Measurements from ENCODE around the gene VSTM2B. TPM values are rescaled to one million over a fixed set of nuclear protein-coding genes. Genes with fewer than 3 reads are reported as not detected.

Gene VSTM2B
- total RNA-seq, 1 donor from 2014 or later, result 0.18 TPM

DNA sequence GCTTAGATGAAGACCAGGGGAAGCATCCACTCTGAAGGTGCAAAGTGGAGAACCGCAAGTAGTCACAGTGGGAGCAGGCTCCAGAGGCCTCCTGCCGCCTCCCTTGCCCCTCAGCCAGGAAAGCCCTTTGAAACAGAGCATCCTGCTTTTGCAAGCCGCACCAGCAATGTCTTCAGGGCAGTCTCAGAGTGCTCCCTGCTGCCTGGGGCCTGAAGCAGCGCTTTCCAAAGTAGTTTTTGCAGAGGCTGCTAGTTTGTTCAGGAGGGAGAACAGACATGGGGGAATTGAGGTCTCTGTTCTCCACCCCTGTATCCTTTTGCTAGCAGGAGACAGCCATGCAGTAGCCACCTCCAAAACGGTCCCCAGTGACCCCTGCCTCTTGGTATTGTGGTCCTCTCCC is 64.5 kb downstream of the VSTM2B start:
- Mint-ChIP-seq H3K4me3 (ENCODE audit: unreplicated experiment) (no peak overlapping the region), H3K36me3 (ENCODE audit: low read depth, unreplicated experiment) (no peaks in the 10 kb centered on the region), H3K27me3 (ENCODE audit: unreplicated experiment) (peaks cover 5% of the 10 kb centered on the region), H3K4me1 (ENCODE audit: unreplicated experiment) (no peaks in the 10 kb centered on the region), H3K27ac (ENCODE audit: unreplicated experiment) (no peak overlapping the region), H3K9me3 (ENCODE audit: unreplicated experiment) (no peaks in the 10 kb centered on the region)
- peak; percentile 22 for DNase-seq (ENCODE audit: low spot score)
- TF ChIP-seq CTCF (IDR thresholded peaks at IDR 0.05; ENCODE audit: unreplicated experiment), result no peak

- Mint-ChIP-seq H3K36me3 (ENCODE audit: low read depth, unreplicated experiment) (no peaks in the 10 kb centered on the region), H3K4me3 (ENCODE audit: unreplicated experiment) (no peak overlapping the region), H3K27ac (ENCODE audit: unreplicated experiment) (no peak overlapping the region), H3K4me1 (ENCODE audit: unreplicated experiment) (no peaks in the 10 kb centered on the region), H3K9me3 (ENCODE audit: unreplicated experiment) (no peaks in the 10 kb centered on the region), H3K27me3 (ENCODE audit: unreplicated experiment) (peaks cover 5% of the 10 kb centered on the region)
- DNase-seq (ENCODE audit: low spot score), result no peak
- no peak for TF ChIP-seq CTCF (IDR thresholded peaks at IDR 0.05; ENCODE audit: unreplicated experiment)
These were observed 65.9 kb downstream of the VSTM2B start for GRCh38 chr19:29591670-29592069.

DNA sequence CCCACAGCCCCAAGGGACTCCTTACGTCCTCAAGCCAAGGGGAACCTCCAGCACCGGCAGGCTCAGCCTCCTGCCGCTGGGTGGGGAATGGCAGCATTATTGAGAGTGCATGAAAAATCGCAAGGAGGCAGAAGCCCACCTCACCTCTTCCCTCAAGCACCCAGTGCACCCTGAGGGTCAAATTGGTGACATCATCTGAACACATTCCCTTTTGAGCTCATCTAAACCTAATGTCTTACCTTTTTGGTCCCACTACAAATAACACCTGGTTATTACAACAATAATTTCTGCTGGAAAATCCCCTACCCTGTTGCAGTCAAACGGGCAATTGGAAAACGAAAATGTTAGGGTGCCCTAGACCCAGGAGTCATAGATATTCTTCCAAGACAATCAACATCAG is 68.1 kb downstream of the VSTM2B start:
- H3K27ac Mint-ChIP-seq (ENCODE audit: unreplicated experiment), result no peak overlapping the region
- no peak for TF ChIP-seq CTCF (IDR thresholded peaks at IDR 0.05; ENCODE audit: unreplicated experiment)
- no peaks in the 10 kb centered on the region for H3K9me3 Mint-ChIP-seq (ENCODE audit: unreplicated experiment)
- H3K4me3 Mint-ChIP-seq (ENCODE audit: unreplicated experiment), result no peak overlapping the region
- no peaks in the 10 kb centered on the region for H3K36me3 Mint-ChIP-seq (ENCODE audit: low read depth, unreplicated experiment)
- H3K27me3 Mint-ChIP-seq (ENCODE audit: unreplicated experiment), result peaks cover 1% of the 10 kb centered on the region
- no peaks in the 10 kb centered on the region for H3K4me1 Mint-ChIP-seq (ENCODE audit: unreplicated experiment)
- DNase-seq (ENCODE audit: low spot score), result no peak

DNA sequence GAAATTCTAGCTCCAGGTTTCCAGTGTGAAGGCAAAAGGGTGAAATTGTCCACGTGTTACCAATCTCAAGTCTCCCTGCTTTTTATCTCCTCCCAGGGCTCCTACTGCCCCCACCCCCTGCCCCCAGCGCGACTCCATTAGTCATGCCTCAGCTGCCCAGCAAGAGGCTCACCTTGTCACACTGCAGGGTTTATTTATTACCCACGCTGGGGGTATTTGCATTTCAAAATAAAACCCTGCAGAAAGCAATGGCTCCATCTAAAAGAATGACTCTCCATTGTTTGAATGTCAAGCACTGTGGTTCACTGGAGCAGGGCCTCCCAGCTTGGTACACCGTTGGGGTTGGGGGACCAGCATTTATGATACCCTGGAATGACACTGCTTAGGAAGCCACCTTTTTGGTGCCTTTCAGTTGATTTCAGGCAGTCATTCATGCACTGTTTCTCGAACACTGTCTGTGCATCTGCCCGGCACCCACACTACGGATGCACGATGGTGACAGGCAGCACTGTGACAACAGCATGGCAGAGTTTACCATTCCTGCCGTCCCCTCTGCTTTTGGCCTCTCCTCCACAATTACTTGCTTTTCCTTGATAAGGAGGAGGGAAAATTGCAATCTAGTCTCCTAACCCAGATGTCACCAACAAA is 70.4 kb downstream of the VSTM2B start:
- Mint-ChIP-seq H3K9me3 (ENCODE audit: unreplicated experiment) (no peaks in the 10 kb centered on the region), H3K27ac (ENCODE audit: unreplicated experiment) (no peak overlapping the region)

More for the DNA sequence above, 70.4 kb downstream of the VSTM2B start:
- DNase-seq (ENCODE audit: low spot score), result no peak
- Mint-ChIP-seq H3K4me1 (ENCODE audit: unreplicated experiment) (no peaks in the 10 kb centered on the region), H3K27me3 (ENCODE audit: unreplicated experiment) (peaks cover 1% of the 10 kb centered on the region), H3K4me3 (ENCODE audit: unreplicated experiment) (no peak overlapping the region), H3K36me3 (ENCODE audit: low read depth, unreplicated experiment) (no peaks in the 10 kb centered on the region)
- TF ChIP-seq CTCF (IDR thresholded peaks at IDR 0.05; ENCODE audit: unreplicated experiment), result no peak
